GM18909 (cell line): ENCODE results near the gene SLC66A2.

ENCODE experiments used
- ATAC-seq: cut with Tn5 transposase; IDR thresholded peaks from one replicate; pipeline ENCODE4 v1.9.1; 2021; ENCODE audit warnings: mild to moderate bottlenecking; ENCODE audit not compliant: unreplicated experiment, poor library complexity

SLC66A2 gene

DNA sequence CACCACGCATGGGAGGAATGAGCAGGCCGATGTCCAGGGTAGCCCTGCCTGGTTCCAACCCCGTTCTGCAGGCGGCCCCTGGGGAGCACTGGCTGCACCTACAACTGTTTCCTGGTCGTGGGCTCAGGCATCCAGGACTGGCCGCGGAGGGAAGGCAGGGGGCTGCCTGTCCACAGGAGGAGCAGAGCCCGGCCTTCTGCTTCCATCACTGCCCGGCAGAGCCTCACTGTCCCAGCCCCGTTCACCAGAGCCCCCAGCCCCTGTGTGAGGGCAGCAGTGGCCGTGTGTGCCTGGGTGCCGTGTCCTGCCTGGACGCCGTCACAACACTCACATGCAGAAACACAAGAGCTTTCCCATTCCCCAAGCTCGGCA lies 97.5 kb downstream of the SLC66A2 start:
- ATAC-seq: no peak

DNA sequence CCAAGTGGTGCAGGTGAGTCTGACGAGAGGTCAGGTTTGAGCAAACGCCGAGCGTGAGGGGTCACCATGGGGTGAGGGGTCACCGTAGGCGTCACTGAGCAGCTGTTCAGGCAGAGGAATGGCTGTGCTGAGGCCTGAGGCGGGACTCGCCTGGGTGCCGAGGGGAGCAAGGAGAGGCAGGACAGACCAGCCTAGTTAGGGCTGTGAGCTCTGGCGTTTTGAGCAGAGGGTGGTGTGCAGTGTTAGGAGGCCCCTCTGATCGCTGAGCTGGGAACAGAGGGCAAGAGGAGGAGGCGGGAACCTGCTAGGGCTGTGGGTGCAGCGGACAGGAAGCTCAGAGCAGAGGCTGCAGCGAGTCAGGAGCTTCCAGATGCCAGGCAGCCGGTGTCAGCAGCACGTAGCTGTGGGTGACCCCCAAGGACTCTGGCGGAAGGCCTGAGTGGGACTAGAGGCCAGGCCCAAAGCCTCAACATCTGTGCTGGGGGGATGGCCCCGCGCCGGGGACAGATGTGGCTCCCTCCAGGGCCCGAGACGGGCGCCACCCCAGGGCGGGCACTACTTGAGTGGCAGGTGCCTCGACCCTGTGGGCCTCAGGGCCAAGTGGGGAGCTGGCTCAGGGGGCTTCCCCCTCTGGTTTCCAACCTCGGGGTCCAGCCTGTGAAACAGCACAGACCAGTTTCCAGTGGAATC lies 98.0 kb downstream of the SLC66A2 start:
- no peak for ATAC-seq

DNA sequence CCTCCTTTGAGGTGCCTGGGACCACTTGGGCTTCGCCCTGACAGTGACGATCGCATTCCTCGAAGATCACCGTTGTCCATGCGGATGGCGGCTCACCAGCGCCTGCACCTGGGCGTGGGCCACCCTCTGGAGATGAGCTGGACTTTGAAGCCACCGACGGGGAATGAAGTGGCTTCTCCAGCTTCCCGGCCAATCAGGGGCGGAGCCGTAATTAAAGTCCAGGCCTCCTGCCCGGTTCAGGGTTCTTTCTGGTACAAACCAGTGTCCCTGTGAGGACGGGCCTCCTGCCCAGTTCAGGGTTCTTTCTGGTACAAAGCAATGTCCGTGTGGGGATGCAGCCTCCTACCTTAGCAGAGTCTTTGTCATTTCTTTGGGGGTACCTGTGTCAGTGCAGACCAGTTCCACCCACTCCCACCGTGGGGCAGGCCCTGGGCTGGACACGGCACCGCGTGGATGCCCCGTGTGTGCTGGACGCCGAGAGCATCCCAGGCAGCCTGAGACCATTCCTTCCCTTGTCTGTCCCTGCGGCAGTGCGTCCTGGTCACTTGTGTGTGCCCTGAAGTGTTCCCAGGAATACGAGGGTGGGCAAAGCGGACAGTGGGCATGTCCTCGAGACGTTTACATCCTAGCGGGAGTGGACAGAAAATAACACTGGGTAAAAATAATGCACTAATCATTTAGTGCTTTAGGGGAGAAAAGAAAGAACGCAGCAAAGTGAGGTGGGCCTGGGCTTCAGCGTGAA lies 98.7 kb downstream of the SLC66A2 start:
- no peak for ATAC-seq
